ENCODE results near the gene GRPEL2. TPM values are rescaled to one million over a fixed set of nuclear protein-coding genes. Genes with fewer than 3 reads are reported as not detected.

Gene GRPEL2
- total and polyA plus RNA-seq, 4 donors: 6.6 to 20.2 (median 16.0) TPM

GRCh38 chr5:149358294-149358651, 13.0 kb downstream of the GRPEL2 start:
- no peak for ATAC-seq (ENCODE audit: insufficient read depth, low FRiP score)
- peak overlapping the region; percentile 19 to 59 for H3K9ac ChIP-seq (ENCODE audit: insufficient read depth in 1 of 2, low read length in 2 of 2)
- 0 to 1% methylated on average over 18 of the region's 18 CpGs for WGBS, 2 donors

GRCh38 chr5:149358868-149359495, 13.7 kb downstream of the GRPEL2 start:
- Histone ChIP-seq H3K27ac (ENCODE audit: low read depth in 1 of 2, low read length in 1 of 2) (no peak overlapping the region), H3K9ac (ENCODE audit: insufficient read depth in 1 of 2, low read length in 2 of 2) (no peak overlapping the region)

More at GRCh38 chr5:149358294-149358651, 13.0 kb downstream of the GRPEL2 start:
- DNase-seq: peak; percentile 38 to 50 (median 49)
- no peak for TF ChIP-seq CTCF (IDR thresholded peaks at IDR 0.05; ENCODE audit: control extremely low read depth, extremely low read depth)
- H3K9me3 ChIP-seq (ENCODE audit: control insufficient read depth in 4 of 4, insufficient read depth in 3 of 4, low read length in 3 of 4): no peaks in the 10 kb centered on the region
- peaks cover 0 to 20% (median 6%) of the 10 kb centered on the region in 5 donors for H3K4me1 ChIP-seq (ENCODE audit: control insufficient read depth in 5 of 5, insufficient read depth in 5 of 5, low read length in 5 of 5)
- H3K36me3 ChIP-seq (ENCODE audit: control insufficient read depth in 4 of 4, insufficient read depth in 4 of 4, low read length in 4 of 4): peaks cover 0 to 12% (median 4%) of the 10 kb centered on the region in 4 donors
- H3K27ac ChIP-seq (ENCODE audit: low read depth in 1 of 2, low read length in 1 of 2): peak overlapping the region; percentile 7 to 81
- H3K27me3 ChIP-seq (ENCODE audit: control insufficient read depth in 3 of 3, insufficient read depth in 3 of 3, low read length in 2 of 3): no peaks in the 10 kb centered on the region
- peak overlapping the region; percentile 64 for H3K4me3 ChIP-seq

GRCh38 chr5:149360272-149360671, 15.0 kb downstream of the GRPEL2 start:
- no peak overlapping the region for H3K4me3 ChIP-seq
- H3K9ac ChIP-seq (ENCODE audit: insufficient read depth in 1 of 2, low read length in 2 of 2): no peak overlapping the region
- no peak overlapping the region for H3K27ac ChIP-seq (ENCODE audit: low read depth in 1 of 2, low read length in 1 of 2)
- ATAC-seq (ENCODE audit: insufficient read depth, low FRiP score): no peak
- no peak for TF ChIP-seq CTCF (IDR thresholded peaks at IDR 0.05; ENCODE audit: control extremely low read depth, extremely low read depth)
- peaks cover 0 to 20% (median 6%) of the 10 kb centered on the region in 5 donors for H3K4me1 ChIP-seq (ENCODE audit: control insufficient read depth in 5 of 5, insufficient read depth in 5 of 5, low read length in 5 of 5)
- no peaks in the 10 kb centered on the region for H3K27me3 ChIP-seq (ENCODE audit: control insufficient read depth in 3 of 3, insufficient read depth in 3 of 3, low read length in 2 of 3)
- H3K9me3 ChIP-seq (ENCODE audit: control insufficient read depth in 4 of 4, insufficient read depth in 3 of 4, low read length in 3 of 4): no peaks in the 10 kb centered on the region
- DNase-seq: no peak
- peaks cover 0 to 2% (median 1%) of the 10 kb centered on the region in 4 donors for H3K36me3 ChIP-seq (ENCODE audit: control insufficient read depth in 4 of 4, insufficient read depth in 4 of 4, low read length in 4 of 4)
- WGBS, 2 donors: 40 to 62% methylated on average over 1 of the region's 1 CpG

More at GRCh38 chr5:149358868-149359495, 13.7 kb downstream of the GRPEL2 start:
- no peak for ATAC-seq (ENCODE audit: insufficient read depth, low FRiP score)
- Histone ChIP-seq H3K4me3 (no peak overlapping the region), H3K27me3 (ENCODE audit: control insufficient read depth in 3 of 3, insufficient read depth in 3 of 3, low read length in 2 of 3) (no peaks in the 10 kb centered on the region), H3K36me3 (ENCODE audit: control insufficient read depth in 4 of 4, insufficient read depth in 4 of 4, low read length in 4 of 4) (peaks cover 0 to 12% (median 3%) of the 10 kb centered on the region in 4 donors), H3K4me1 (ENCODE audit: control insufficient read depth in 5 of 5, insufficient read depth in 5 of 5, low read length in 5 of 5) (peaks cover 0 to 20% (median 6%) of the 10 kb centered on the region in 5 donors), H3K9me3 (ENCODE audit: control insufficient read depth in 4 of 4, insufficient read depth in 3 of 4, low read length in 3 of 4) (no peaks in the 10 kb centered on the region)
- 84% methylated on average over 8 of the region's 8 CpGs for WGBS, 2 donors
- TF ChIP-seq CTCF (IDR thresholded peaks at IDR 0.05; ENCODE audit: control extremely low read depth, extremely low read depth): no peak
- DNase-seq: peak in 2 of 3 donors; percentile 33 to 51

Data from lung (tissue), 12 donors.